NCI-H2107 (cell line): ENCODE measurements around the gene TDRD6.
"Not testable (repeated sequence)": the region's sequence is repeated elsewhere in the genome, so short reads cannot be mapped to it uniquely, and the experiment has no call there.

ENCODE experiments used
- DNase-seq: peaks from one replicate; lab custom pipeline; 2025; lab: John Stamatoyannopoulos, UW

TDRD6 gene, protein sequence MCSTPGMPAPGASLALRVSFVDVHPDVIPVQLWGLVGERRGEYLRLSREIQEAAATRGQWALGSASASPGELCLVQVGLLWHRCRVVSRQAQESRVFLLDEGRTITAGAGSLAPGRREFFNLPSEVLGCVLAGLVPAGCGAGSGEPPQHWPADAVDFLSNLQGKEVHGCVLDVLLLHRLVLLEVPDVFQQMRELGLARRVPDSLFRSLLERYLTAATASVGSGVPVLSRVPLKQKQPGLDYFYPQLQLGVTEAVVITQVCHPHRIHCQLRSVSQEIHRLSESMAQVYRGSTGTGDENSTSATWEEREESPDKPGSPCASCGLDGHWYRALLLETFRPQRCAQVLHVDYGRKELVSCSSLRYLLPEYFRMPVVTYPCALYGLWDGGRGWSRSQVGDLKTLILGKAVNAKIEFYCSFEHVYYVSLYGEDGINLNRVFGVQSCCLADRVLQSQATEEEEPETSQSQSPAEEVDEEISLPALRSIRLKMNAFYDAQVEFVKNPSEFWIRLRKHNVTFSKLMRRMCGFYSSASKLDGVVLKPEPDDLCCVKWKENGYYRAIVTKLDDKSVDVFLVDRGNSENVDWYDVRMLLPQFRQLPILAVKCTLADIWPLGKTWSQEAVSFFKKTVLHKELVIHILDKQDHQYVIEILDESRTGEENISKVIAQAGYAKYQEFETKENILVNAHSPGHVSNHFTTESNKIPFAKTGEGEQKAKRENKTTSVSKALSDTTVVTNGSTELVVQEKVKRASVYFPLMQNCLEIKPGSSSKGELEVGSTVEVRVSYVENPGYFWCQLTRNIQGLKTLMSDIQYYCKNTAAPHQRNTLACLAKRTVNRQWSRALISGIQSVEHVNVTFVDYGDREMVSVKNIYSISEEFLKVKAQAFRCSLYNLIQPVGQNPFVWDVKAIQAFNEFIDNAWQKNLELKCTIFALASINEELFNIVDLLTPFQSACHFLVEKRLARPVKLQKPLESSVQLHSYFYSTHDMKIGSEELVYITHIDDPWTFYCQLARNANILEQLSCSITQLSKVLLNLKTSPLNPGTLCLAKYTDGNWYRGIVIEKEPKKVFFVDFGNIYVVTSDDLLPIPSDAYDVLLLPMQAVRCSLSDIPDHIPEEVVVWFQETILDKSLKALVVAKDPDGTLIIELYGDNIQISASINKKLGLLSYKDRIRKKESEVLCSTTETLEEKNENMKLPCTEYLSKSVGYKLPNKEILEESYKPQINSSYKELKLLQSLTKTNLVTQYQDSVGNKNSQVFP (N-terminal part only)

DNA sequence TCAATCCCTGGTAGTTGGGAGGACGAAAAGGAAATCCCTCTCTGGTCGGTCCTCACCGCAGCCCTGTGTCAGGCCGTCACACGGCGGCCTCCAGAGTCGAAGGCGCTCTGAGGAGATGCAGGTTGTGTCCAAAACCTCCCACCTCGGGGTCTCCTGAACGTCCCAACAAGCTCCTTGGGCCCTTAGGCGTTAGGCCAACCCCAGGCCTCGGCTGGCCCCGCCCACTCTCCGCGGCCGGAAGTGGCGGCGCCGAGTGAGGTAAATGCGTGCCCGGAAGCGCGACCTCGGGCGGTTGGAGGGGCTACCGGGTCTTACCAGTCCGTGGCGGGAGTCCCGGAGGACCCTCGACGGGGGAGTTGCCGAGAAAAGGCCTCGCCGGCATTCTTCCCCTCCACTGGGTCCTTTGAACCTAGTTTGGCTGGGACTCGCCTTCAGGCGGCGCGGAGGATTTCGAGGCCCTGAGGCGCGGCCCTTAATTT is at the start of gene TDRD6:
TDRD6 (plus strand) TSS at position 267 of the 479 bp plus-strand sequence. CDS start 244 bp downstream, outside the sequence.
- no peak for DNase-seq

GRCh38 chr6:46637933-46638332 is 49.8 kb upstream of the TDRD6 start:
- no peak for DNase-seq

DNA sequence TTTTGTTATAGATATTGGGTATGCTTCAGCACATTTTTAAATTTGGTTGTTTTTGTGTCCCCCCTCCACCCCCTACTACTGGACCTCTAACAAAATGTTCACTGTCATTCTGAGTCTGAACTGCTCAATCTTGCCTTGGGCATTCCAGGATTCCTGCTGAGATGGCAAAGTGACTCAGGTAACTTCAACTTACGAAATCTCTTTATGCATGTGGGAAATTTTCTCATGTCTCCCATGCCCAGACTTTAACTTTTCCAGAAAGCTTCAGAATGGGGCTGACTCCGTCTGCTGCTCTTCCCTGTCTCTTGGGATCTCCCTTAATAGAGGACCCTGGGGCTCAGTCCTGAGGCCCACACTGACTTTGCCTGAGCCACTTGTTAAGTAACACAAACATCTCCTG is 49.0 kb upstream of the TDRD6 start:
- no peak for DNase-seq

- DNase-seq, result no peak
These were observed 44.5 kb upstream of the TDRD6 start for GRCh38 chr6:46642928-46643751.

DNA sequence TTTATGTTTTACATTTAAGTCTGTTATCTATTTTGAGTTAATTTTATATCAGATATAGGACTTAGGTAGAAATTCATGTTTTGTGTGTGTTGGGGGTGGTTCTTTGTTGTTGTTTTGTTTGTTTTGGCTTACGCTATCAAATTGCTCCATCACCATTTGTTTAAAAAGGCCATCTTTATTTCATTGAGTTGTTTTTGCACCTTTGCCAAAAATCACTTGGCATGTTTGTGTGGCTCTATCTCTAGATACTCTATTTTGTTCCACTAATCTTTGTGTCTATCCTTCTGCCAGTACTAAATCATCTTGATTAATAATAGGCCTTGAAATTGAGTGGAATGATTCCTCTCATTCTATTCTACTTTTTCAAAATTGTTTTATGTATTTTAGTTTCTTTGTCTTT is 42.4 kb upstream of the TDRD6 start:
- no peak for DNase-seq

DNA sequence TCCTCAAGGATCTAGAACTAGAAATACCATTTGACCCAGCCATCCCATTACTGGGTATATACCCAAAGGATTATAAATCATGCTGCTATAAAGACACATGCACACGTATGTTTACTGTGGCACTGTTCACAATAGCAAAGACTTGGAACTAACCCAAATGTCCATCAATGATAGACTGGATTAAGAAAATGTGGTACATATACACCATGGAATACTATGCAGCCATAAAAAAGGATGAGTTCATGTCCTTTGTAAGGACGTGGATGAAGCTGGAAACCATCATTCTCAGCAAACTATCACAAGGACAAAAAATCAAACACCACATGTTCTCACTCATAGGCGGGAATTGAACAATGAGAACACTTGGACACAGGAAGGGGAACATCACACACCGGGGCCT is 39.6 kb upstream of the TDRD6 start:
- not testable (repeated sequence) for DNase-seq

DNA sequence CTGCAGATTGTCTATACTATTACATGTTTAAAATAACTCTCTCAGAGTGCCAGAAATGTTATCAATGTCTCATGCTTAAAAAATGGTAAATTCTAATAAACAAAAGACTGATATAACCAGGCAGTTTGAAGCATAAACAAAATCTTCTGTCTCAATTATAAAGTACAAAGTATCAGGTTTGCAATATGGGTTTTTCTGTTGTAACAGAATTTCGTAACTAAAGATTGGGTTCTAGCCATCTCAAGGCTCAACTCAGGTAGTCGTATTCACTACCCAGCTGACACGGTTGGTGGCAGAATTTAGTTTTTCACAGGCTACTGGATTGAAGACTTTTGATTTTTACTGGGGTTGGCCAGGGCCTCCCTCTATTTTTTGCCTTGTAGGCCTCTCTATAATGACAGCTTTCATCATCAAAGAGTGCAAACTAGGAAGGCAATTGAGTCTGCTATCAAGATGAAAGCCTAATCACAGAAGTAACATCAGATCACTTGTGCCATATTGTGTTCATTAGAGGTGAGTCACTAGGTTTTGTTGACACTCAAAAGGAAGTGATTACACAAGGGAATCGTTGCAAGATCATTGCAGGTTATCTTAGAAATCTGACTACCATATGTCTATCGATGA is 38.7 kb upstream of the TDRD6 start:
- DNase-seq, result no peak

- DNase-seq, result no peak
These were observed 36.7 kb upstream of the TDRD6 start for GRCh38 chr6:46651006-46651405.

GRCh38 chr6:46651816-46652215 is 35.9 kb upstream of the TDRD6 start:
- no peak for DNase-seq

- no peak for DNase-seq
These were observed 35.5 kb upstream of the TDRD6 start for GRCh38 chr6:46652232-46652602.

- peak; percentile 48 for DNase-seq
These were observed 34.9 kb upstream of the TDRD6 start, which contains the start of the genes CYP39A1 and SLC25A27 for GRCh38 chr6:46652603-46653438. TSS of gene CYP39A1 (minus strand) at chr6:46652818. CDS start at chr6:46652582, 236 bp downstream. TSS of gene SLC25A27 (plus strand) at chr6:46652975. CDS start at chr6:46653193, 218 bp downstream.

DNA sequence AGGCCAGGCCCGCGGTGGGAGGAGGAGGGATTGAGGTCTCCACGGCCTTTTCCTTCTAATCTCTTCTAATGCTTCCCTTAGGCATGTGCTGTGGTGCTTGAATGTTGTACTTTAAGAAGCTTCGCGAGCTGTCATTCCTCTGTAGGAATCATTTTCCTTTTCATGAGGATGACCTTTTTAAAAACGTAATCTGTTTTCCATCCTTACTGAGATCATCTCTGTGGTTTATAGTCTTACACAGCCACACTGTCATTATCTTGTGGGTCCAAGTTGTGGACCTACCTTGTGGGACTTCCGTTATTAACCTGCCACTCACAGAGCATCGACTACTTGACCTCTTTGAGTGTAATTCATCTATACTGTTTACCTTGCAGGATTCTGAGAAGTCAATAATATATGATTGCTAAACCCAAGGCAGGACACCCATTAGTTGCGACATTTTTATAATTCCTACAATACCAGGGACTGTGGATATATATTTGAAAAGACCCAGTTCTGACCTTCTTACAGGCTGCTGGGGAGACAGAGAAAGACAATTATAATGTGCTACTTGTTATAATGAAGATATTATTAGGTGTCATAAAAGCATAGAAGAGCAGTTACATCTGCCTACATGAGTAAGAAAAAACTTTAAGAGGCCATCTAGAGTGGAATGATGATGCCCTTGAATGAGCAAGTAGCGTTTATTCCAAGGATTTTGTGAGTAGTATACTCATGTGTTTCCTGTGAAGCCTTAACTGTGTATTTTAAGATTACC is 34.1 kb upstream of the TDRD6 start:
- DNase-seq, result no peak

GRCh38 chr6:46655803-46656202 is 31.9 kb upstream of the TDRD6 start:
- no peak for DNase-seq

DNA sequence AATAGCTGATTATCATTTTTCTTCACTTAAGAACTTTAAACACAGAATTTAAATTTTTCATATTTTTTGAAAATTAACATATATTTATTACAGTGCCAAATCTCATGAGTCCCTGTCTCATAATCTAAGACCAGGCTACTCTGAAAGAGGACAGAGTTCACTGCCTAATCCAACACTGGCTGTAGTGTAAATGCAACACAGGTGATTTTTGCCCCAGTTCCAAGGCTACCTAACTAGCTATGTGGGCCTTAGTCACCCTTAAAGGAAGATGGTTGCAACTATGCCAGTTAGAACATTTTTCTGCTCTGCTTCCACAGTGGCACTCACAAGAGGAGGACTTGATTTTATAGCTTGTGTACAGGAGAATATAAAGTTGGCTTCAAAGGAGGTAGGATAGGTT is 30.0 kb upstream of the TDRD6 start:
- no peak for DNase-seq

GRCh38 chr6:46661483-46661882 is 26.2 kb upstream of the TDRD6 start:
- DNase-seq, result no peak

DNA sequence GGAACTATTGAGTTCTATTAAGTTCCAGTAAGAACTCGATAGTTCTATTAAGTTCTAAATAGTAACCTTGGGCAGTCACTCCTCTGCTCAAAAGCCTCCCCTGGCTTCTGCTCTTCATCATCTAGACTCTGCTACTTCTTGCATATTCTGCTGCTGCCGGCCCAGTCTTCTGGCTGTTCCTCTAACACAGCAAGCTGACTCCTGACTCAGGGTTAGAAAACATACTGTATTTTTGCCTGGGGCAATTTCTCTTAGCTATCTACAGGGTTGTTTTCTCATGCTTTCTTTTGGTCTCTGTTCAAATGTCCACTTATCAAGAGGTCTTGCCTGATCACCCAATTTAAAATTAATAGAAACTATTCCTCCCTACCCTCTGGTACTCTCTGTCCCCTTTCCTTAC is 20.3 kb upstream of the TDRD6 start:
- DNase-seq, result no peak

DNA sequence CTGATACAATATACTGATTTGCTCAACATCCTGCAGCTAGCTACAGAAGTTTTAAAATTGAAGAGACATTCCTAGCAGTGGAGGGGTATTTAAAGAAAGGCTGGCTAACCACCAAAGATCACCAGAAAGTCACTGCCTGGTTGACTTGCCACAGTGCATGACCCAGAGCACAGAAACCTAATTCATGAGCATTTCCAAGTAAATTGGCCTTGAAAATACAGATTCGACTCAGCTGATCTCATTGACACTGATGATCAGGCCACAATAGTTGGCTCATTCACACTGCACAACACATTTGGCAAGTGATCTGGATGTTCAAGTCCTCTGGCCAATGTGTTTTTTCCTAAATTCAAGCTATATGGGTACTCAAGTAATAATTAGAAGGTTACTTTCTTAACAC is 13.3 kb upstream of the TDRD6 start:
- DNase-seq, result no peak

- DNase-seq, result no peak
These were observed 10.9 kb upstream of the TDRD6 start for GRCh38 chr6:46676604-46677313.
